ENCODE measurements around the gene PANX2.

GRCh38 chr22:50184004-50184901, 13.7 kb downstream of the PANX2 start:
- TF ChIP-seq POLR2A (IDR thresholded peaks at IDR 0.05), result no peak
- TF ChIP-seq, protein P1, sequence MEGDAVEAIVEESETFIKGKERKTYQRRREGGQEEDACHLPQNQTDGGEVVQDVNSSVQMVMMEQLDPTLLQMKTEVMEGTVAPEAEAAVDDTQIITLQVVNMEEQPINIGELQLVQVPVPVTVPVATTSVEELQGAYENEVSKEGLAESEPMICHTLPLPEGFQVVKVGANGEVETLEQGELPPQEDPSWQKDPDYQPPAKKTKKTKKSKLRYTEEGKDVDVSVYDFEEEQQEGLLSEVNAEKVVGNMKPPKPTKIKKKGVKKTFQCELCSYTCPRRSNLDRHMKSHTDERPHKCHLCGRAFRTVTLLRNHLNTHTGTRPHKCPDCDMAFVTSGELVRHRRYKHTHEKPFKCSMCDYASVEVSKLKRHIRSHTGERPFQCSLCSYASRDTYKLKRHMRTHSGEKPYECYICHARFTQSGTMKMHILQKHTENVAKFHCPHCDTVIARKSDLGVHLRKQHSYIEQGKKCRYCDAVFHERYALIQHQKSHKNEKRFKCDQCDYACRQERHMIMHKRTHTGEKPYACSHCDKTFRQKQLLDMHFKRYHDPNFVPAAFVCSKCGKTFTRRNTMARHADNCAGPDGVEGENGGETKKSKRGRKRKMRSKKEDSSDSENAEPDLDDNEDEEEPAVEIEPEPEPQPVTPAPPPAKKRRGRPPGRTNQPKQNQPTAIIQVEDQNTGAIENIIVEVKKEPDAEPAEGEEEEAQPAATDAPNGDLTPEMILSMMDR (IDR thresholded peaks at IDR 0.05 in 4 of 5, conservative IDR thresholded peaks at IDR 0.05 in 1 of 5), result no peak

Data from gastrocnemius medialis (tissue), 4 donors.